HFFc6 (cell line): ENCODE data around the gene ZBP1. TPM values are rescaled to one million over a fixed set of nuclear protein-coding genes. Genes with fewer than 3 reads are reported as not detected.

Experiments used
- DNase-seq: peaks from one replicate; pipeline ENCODE4 v3.0.0-alpha.2; 2018
- H3K27ac Mint-ChIP-seq: 2 replicates; pipeline ENCODE4 v1.8.0; 2020; ENCODE audit warnings: mild to moderate bottlenecking, mixed read lengths
- H3K27me3 Mint-ChIP-seq: 2 replicates; pipeline ENCODE4 v1.8.0; 2021; ENCODE audit warnings: mild to moderate bottlenecking, moderate library complexity, mixed read lengths; ENCODE audit not compliant: insufficient read depth
- H3K36me3 Mint-ChIP-seq: 2 replicates; pipeline ENCODE4 v1.8.0; 2021; ENCODE audit warnings: low read depth, mixed read lengths
- H3K4me1 Mint-ChIP-seq: 2 replicates; pipeline ENCODE4 v1.8.0; 2020; ENCODE audit warnings: low read depth, mixed read lengths
- H3K4me3 Mint-ChIP-seq: 2 replicates; pipeline ENCODE4 v1.8.0; 2020; ENCODE audit warnings: mild to moderate bottlenecking, moderate library complexity, mixed read lengths
- H3K9me3 Mint-ChIP-seq: 2 replicates; pipeline ENCODE4 v1.8.0; 2020; ENCODE audit warnings: mild to moderate bottlenecking, mixed read lengths
- total RNA-seq, 6 experiments: library from RNA; stranded (reverse); fragmentation: NEBNext Ultra II Directional; extraction: Animal tissue kit (Norgen Biotek cat#: 25700); gene quantifications; 2 replicates in 1 of 6; 3 replicates in 5 of 6; pipeline ENCODE4 v1.2.3, GENCODE V29; 2021
- TF ChIP-seq, protein P1 (sequence below): fragments of 200-600 bp; sonication (generic); IDR thresholded peaks from 2 replicates; pipeline ENCODE4 v1.5.0; 2021; ENCODE audit warnings: antibody characterized with exemption, mild to moderate bottlenecking

Gene ZBP1
- total RNA-seq, 6 experiments from 2014 or later, result not detected

GRCh38 chr20:57555457-57556184, 64.6 kb downstream of the ZBP1 start:
- Mint-ChIP-seq H3K27me3 (peaks cover 55% of the 10 kb centered on the region), H3K9me3 (peaks cover 4% of the 10 kb centered on the region; the same call in 1 of the 2 replicates), H3K27ac (no peak overlapping the region), H3K4me1 (no peaks in the 10 kb centered on the region), H3K4me3 (no peak overlapping the region), H3K36me3 (no peaks in the 10 kb centered on the region)
- no peak for DNase-seq
- TF ChIP-seq, protein P1, sequence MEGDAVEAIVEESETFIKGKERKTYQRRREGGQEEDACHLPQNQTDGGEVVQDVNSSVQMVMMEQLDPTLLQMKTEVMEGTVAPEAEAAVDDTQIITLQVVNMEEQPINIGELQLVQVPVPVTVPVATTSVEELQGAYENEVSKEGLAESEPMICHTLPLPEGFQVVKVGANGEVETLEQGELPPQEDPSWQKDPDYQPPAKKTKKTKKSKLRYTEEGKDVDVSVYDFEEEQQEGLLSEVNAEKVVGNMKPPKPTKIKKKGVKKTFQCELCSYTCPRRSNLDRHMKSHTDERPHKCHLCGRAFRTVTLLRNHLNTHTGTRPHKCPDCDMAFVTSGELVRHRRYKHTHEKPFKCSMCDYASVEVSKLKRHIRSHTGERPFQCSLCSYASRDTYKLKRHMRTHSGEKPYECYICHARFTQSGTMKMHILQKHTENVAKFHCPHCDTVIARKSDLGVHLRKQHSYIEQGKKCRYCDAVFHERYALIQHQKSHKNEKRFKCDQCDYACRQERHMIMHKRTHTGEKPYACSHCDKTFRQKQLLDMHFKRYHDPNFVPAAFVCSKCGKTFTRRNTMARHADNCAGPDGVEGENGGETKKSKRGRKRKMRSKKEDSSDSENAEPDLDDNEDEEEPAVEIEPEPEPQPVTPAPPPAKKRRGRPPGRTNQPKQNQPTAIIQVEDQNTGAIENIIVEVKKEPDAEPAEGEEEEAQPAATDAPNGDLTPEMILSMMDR, result no peak

Other genes starting within 250 kb of the ZBP1 start
- 1 to 10 TPM; 3.7 to 5.7 (median 4.6) TPM for gene RBM38, start 229.0 kb downstream of the ZBP1 start, total RNA-seq
- not detected for gene CTCFL, start 95.3 kb downstream of the ZBP1 start, total RNA-seq
- not detected for gene PCK1, start 59.3 kb downstream of the ZBP1 start, total RNA-seq
- 1 to 10 TPM; 4.7 to 8.0 (median 5.3) TPM for gene PMEPA1, start 89.6 kb upstream of the ZBP1 start, total RNA-seq